GM21576 (cell line): Measurements from ENCODE around the gene C2CD2.
A peak's percentile ranks its signal among the peaks of the same experiment; 100 is the strongest.

Source experiments
- ATAC-seq: cut with Tn5 transposase; IDR thresholded peaks from one replicate; pipeline ENCODE4 v1.9.1; 2021; ENCODE audit warnings: mild to moderate bottlenecking, moderate library complexity; ENCODE audit not compliant: unreplicated experiment

Gene C2CD2

GRCh38 chr21:41869771-41870170, 84.0 kb downstream of the C2CD2 start:
- no peak for ATAC-seq

GRCh38 chr21:41868062-41868710, 85.6 kb downstream of the C2CD2 start:
- peak; percentile 61 for ATAC-seq

- no peak for ATAC-seq
Observed at GRCh38 chr21:41867313-41867712, 86.5 kb downstream of the C2CD2 start.

GRCh38 chr21:41866274-41866809, 87.5 kb downstream of the C2CD2 start:
- ATAC-seq, result no peak

GRCh38 chr21:41865002-41865777, 88.6 kb downstream of the C2CD2 start:
- peak; percentile 47 for ATAC-seq

GRCh38 chr21:41864311-41865001, 89.4 kb downstream of the C2CD2 start:
- ATAC-seq, result no peak

- no peak for ATAC-seq
Observed at GRCh38 chr21:41863439-41863740, 90.4 kb downstream of the C2CD2 start.

- ATAC-seq, result no peak
Observed at GRCh38 chr21:41861987-41862386, 91.8 kb downstream of the C2CD2 start.

- no peak for ATAC-seq
Observed at GRCh38 chr21:41861255-41861654, 92.6 kb downstream of the C2CD2 start.

- ATAC-seq, result no peak
Observed at GRCh38 chr21:41859297-41859980, 94.4 kb downstream of the C2CD2 start.

- ATAC-seq, result no peak
Observed at GRCh38 chr21:41858466-41859296, 95.1 kb downstream of the C2CD2 start.

GRCh38 chr21:41857771-41858300, 96.0 kb downstream of the C2CD2 start:
- no peak for ATAC-seq

- no peak for ATAC-seq
Observed at GRCh38 chr21:41856572-41856971, 97.2 kb downstream of the C2CD2 start.

- no peak for ATAC-seq
Observed at GRCh38 chr21:41854426-41854995, 99.3 kb downstream of the C2CD2 start.

GRCh38 chr21:41852929-41853320, 100.9 kb downstream of the C2CD2 start:
- ATAC-seq, result no peak

GRCh38 chr21:41852151-41852928, 101.5 kb downstream of the C2CD2 start:
- no peak for ATAC-seq

GRCh38 chr21:41851090-41851790, 102.6 kb downstream of the C2CD2 start:
- ATAC-seq, result no peak

GRCh38 chr21:41850085-41850484, 103.7 kb downstream of the C2CD2 start:
- ATAC-seq, result no peak
